ENCODE measurements around the gene CHST11.

DNA sequence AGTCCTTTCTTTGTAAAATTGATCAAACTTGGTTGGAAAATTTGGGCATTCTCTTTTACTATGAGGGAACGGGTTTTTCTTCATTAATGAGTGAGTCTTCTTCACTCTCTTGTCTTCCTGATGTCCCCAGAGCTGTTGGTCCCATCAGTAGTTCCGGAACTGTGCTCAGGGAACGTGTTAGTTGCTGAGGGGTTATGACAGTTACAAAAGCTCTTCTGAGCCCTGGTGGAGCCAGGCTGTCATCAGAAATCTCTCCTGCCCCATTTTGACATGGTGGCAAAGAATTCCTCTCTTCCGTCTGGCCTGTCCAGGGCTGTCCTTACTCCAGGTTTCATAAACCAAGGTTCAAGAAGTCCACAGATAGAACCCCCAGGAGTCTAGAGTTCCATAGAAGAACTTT lies 292.8 kb downstream of the CHST11 start:
- TF ChIP-seq, protein P1, sequence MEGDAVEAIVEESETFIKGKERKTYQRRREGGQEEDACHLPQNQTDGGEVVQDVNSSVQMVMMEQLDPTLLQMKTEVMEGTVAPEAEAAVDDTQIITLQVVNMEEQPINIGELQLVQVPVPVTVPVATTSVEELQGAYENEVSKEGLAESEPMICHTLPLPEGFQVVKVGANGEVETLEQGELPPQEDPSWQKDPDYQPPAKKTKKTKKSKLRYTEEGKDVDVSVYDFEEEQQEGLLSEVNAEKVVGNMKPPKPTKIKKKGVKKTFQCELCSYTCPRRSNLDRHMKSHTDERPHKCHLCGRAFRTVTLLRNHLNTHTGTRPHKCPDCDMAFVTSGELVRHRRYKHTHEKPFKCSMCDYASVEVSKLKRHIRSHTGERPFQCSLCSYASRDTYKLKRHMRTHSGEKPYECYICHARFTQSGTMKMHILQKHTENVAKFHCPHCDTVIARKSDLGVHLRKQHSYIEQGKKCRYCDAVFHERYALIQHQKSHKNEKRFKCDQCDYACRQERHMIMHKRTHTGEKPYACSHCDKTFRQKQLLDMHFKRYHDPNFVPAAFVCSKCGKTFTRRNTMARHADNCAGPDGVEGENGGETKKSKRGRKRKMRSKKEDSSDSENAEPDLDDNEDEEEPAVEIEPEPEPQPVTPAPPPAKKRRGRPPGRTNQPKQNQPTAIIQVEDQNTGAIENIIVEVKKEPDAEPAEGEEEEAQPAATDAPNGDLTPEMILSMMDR (conservative IDR thresholded peaks at IDR 0.05; ENCODE audit: low read depth, low read length) = no peak
- no peak for TF ChIP-seq POLR2A (IDR thresholded peaks at IDR 0.05; ENCODE audit: low read depth, low read length)
